Activated naive CD4-positive, alpha-beta T cell treated with anti-CD3 and anti-CD28 coated beads, Interleukin-2, amount 50 U/mL, for 16 hours (primary cell): ENCODE measurements around the gene GBP6.
"Not testable (repeated sequence)": the region's sequence is repeated elsewhere in the genome, so short reads cannot be mapped to it uniquely, and the experiment has no call there.

ENCODE experiments used
- DNase-seq: peaks from one replicate; pipeline ENCODE4 v3.0.0-alpha.2; 2020

GBP6 gene

DNA sequence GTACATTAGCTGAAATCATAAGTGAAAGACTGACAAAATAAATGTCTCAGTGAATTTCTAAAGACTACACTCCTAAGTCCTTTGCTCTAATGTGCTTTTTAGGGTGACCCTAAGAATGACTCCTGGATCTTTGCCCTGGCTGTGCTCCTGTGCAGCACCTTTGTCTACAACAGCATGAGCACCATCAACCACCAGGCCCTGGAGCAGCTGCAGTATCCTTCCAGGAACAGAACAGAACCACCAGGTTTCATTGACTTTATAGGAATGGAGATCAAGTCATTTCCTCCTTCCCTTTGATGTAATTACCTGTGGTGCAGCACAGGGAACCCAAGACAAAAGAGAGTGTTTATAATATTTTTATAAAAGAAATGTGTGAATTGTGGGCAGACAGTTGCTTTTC lies 14.1 kb downstream of the GBP6 start:
- DNase-seq: no peak

DNA sequence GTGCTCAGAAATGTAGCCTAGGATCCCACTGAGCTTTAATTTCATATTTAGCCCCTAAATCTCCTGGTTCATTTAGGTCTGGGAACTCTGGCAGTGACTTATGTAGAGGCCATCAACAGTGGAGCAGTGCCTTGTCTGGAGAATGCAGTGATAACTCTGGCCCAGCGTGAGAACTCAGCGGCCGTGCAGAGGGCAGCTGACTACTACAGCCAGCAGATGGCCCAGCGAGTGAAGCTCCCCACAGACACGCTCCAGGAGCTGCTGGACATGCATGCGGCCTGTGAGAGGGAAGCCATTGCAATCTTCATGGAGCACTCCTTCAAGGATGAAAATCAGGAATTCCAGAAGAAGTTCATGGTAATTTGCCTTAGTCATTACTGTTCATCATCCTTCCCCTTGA lies 17.8 kb downstream of the GBP6 start:
- DNase-seq: no peak

- DNase-seq: no peak
Measured at GRCh38 chr1:89382479-89382878, 18.6 kb downstream of the GBP6 start.

DNA sequence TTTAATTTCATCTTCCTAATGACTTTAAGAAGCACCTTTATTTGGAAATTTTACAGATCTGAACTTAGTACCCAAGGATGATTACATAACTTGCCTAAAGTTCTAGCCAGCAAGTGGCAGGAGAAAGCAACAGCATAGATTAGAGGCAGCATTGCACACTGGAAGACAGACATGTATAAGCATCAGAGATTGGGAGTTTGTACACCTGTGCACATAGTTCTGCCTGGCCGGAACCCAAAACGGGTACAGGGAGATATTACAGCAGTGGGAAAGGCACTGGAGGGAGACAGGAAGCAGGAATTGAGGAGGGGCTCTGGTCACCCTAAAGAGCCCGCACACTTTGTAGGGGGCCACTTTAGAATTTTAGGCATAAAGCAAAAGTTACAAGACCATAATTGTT lies 19.3 kb downstream of the GBP6 start:
- no peak for DNase-seq

GRCh38 chr1:89390707-89391106 lies 26.8 kb downstream of the GBP6 start:
- DNase-seq: no peak

GRCh38 chr1:89391686-89392085 lies 27.8 kb downstream of the GBP6 start:
- no peak for DNase-seq

DNA sequence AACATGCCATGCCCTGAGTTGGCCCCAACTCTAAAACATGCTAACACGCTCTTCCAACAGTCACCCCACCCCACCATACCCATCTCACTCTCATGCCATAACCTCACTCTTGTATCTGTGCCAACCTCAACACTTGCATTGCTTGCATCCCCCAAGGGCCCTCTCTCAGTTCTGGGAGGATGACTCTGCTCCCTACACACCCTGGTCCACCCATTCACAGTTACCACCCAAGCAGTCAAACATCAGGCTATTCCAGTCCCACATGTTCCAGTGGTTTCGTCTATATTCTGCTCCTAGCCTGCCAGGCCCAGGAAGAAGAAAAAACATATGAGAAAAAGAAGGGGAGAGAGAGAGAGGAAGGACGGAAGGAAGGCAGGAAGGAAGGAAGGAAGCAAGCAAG lies 31.0 kb downstream of the GBP6 start:
- no peak for DNase-seq

GRCh38 chr1:89396902-89397301 lies 33.0 kb downstream of the GBP6 start:
- no peak for DNase-seq

- no peak for DNase-seq
Measured at GRCh38 chr1:89405275-89405929, 41.5 kb downstream of the GBP6 start.

GRCh38 chr1:89407360-89407759 lies 43.5 kb downstream of the GBP6 start:
- DNase-seq: no peak

DNA sequence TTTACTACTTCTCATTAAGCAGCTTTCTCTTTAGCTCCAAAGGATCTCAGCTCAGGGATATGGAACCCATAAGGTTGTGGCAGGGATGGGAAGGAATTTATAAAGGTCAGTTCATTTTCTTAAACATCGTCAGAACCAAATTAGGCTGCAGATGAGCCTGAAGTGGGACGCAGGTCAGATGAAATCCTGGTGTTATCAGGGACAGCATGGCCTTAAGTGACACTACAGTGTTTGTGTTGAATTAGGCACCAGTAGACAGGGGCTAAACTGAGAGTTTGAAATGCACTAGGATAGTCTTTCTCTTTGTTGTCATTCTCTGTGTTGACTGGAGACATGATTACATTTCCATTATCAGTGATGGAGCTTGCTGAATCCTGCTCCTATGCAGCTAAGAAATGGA lies 43.9 kb downstream of the GBP6 start:
- DNase-seq: not testable (repeated sequence)

GRCh38 chr1:89425056-89425455 lies 61.2 kb downstream of the GBP6 start:
- DNase-seq: no peak

- DNase-seq: no peak
Measured at GRCh38 chr1:89429062-89429461, 65.2 kb downstream of the GBP6 start.

GRCh38 chr1:89429681-89430080 lies 65.8 kb downstream of the GBP6 start:
- not testable (repeated sequence) for DNase-seq

- no peak for DNase-seq
Measured at GRCh38 chr1:89433421-89433820, 69.6 kb downstream of the GBP6 start.

- not testable (repeated sequence) for DNase-seq
Measured at GRCh38 chr1:89434058-89434780, 70.4 kb downstream of the GBP6 start.
